Liver (tissue), 9 donors: Measurements from ENCODE around the gene C4orf46. TPM values are rescaled to one million over a fixed set of nuclear protein-coding genes. Genes with fewer than 3 reads are reported as not detected.

Experiments
- DNase-seq: peaks from one replicate; pipeline ENCODE4 v3.0.0-alpha.2; 2017; ENCODE audit warnings: low spot score
- H3K27ac ChIP-seq, 2 donors: one replicate each; pipeline ENCODE4 v1.7.0; 2013; ENCODE audit warnings: inconsistent platforms in 2 of 2, low read length in 2 of 2, control low read depth in 1 of 2, low read depth in 1 of 2, mild to moderate bottlenecking in 1 of 2
- H3K27me3 ChIP-seq, 4 donors: one replicate each; pipeline versions ENCODE4 v1.6.1 to v1.7.0; 2013; ENCODE audit warnings: low read length in 3 of 4, inconsistent platforms in 1 of 4, mild to moderate bottlenecking in 1 of 4, moderate library complexity in 1 of 4; ENCODE audit not compliant: control insufficient read depth in 4 of 4, insufficient read depth in 4 of 4
- H3K36me3 ChIP-seq, 4 donors: one replicate each; pipeline versions ENCODE4 v1.6.1 to v1.7.0; 2013; ENCODE audit warnings: low read length in 3 of 4, mild to moderate bottlenecking in 3 of 4, low read depth in 1 of 4, moderate library complexity in 1 of 4; ENCODE audit not compliant: control insufficient read depth in 4 of 4, insufficient read depth in 3 of 4
- H3K4me1 ChIP-seq, 4 donors: one replicate each; pipeline versions ENCODE4 v1.6.1 to v1.7.0; 2013; ENCODE audit warnings: low read length in 3 of 4, mild to moderate bottlenecking in 3 of 4, moderate library complexity in 1 of 4; ENCODE audit not compliant: control insufficient read depth in 4 of 4, insufficient read depth in 4 of 4
- H3K4me3 ChIP-seq, 3 donors: one replicate each; pipeline versions ENCODE4 v1.6.1 to v1.7.0; 2013; ENCODE audit warnings: low read length in 3 of 3, control low read depth in 1 of 3, low read depth in 1 of 3, mild to moderate bottlenecking in 1 of 3
- H3K9ac ChIP-seq, 2 donors: one replicate each; pipeline ENCODE4 v1.7.0; 2013; ENCODE audit warnings: low read length in 2 of 2, mild to moderate bottlenecking in 2 of 2, moderate library complexity in 2 of 2, control low read depth in 1 of 2, low read depth in 1 of 2
- H3K9me3 ChIP-seq, 4 donors: one replicate each; pipeline versions ENCODE4 v1.6.1 to v1.7.0; 2013; ENCODE audit warnings: low read length in 3 of 4; ENCODE audit not compliant: control insufficient read depth in 4 of 4
- CTCF ChIP-seq: fragments of 150-350 bp; IDR thresholded peaks from 2 replicates; pipeline ENCODE4 v1.5.1; 2017; ENCODE audit warnings: improper control_type of control experiment, low read depth, low read length; ENCODE audit not compliant: missing input control
- FOXA1 ChIP-seq: IDR thresholded peaks from 2 replicates; pipeline ENCODE4 v1.6.1; 2016; ENCODE audit warnings: antibody characterized with exemption
- FOXA2 ChIP-seq: IDR thresholded peaks from 2 replicates; pipeline ENCODE4 v1.6.1; 2016; ENCODE audit warnings: antibody characterized with exemption
- GABPA ChIP-seq, 2 donors: IDR thresholded peaks in 1 of 2; conservative IDR thresholded peaks in 1 of 2; 2 replicates each; pipeline ENCODE4 v1.6.1; 2016; ENCODE audit warnings: antibody characterized with exemption in 2 of 2, mild to moderate bottlenecking in 1 of 2, moderate library complexity in 1 of 2
- HNF4A ChIP-seq, 2 donors: conservative IDR thresholded peaks; 2 replicates each; pipeline ENCODE4 v1.6.1; 2016; ENCODE audit warnings: antibody characterized with exemption in 2 of 2, mild to moderate bottlenecking in 2 of 2
- JUND ChIP-seq, 2 donors: IDR thresholded peaks; 2 replicates each; pipeline ENCODE4 v1.6.1; 2016; ENCODE audit warnings: antibody characterized with exemption in 2 of 2
- RAD21 ChIP-seq, 2 donors: IDR thresholded peaks; 2 replicates each; pipeline ENCODE4 v1.6.1; 2016; ENCODE audit warnings: antibody characterized with exemption in 2 of 2, mild to moderate bottlenecking in 2 of 2
- SP1 ChIP-seq: IDR thresholded peaks from 2 replicates; pipeline ENCODE4 v1.6.1; 2018; ENCODE audit warnings: antibody characterized with exemption, mild to moderate bottlenecking
- TAF1 ChIP-seq: conservative IDR thresholded peaks from 2 replicates; pipeline ENCODE4 v1.6.1; 2016; ENCODE audit warnings: antibody characterized with exemption, mild to moderate bottlenecking
- YY1 ChIP-seq: IDR thresholded peaks from 2 replicates; pipeline ENCODE4 v1.6.1; 2016; ENCODE audit warnings: antibody characterized with exemption, mild to moderate bottlenecking
- WGBS: extraction: QIAGEN DNeasy Blood & Tissue Kit; methylation state at CpG from one replicate; pipeline ENCODE4 v1.1.7; 2013; 5-methylcytosine and 5-hydroxymethylcytosine counted together
- polyA plus RNA-seq, 2 donors: library from polyadenylated mRNA; stranded (reverse) in 1 of 2; unstranded in 1 of 2; fragments of 200-250 nt in 1 of 2; fragments of >200 nt in 1 of 2; fragmentation: Nextera tagmentation in 1 of 2; extraction: Ambion mirVana in 1 of 2; gene quantifications; one replicate each; pipeline versions ENCODE4 v1.2.1 to v1.2.3, GENCODE V29; 2013 to 2015
- total RNA-seq, 2 donors: library from RNA; depleted of rRNA; stranded (reverse); fragments of >200 nt; gene quantifications; one replicate each; pipeline ENCODE4 v1.2.3, GENCODE V29; 2014
- TF ChIP-seq, protein P1 (sequence below): IDR thresholded peaks from 2 replicates; pipeline ENCODE4 v1.6.1; 2016; ENCODE audit warnings: antibody characterized with exemption, mild to moderate bottlenecking
- TF ChIP-seq, protein P2 (sequence below): IDR thresholded peaks from 2 replicates; pipeline ENCODE4 v1.6.1; 2016; ENCODE audit warnings: antibody characterized with exemption
- donor health status: healthy.
- donor health status: healthy.
- donor health status: healthy.
- donor health status: healthy.
- donor health status: healthy.

The C4orf46 gene
- total and polyA plus RNA-seq, 4 donors = 0.40 to 6.7 (median 1.3) TPM

DNA sequence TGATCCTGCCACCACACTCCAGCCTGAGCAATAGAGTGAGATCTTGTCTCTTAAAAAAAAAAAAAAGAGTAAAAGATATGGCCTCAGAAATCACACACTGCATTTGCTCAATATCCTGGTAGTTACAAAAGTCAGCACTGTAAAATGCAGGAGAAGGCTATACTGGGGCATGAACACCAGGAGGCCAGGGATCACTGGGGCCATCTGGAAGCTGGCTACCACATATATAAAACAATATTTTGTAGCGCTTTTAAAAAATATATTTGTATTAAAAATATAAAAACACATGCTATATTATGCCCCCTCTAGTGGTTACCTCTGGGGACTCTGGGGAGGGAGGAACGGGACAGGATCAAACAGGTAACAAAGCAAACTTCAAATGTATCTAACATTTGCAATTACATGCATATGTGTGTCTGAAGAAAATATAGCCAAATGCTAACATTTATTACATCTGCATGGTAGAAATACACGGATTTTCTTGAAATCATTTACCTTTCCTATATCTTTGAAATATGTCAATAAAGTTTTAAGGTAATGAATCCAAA lies 4.0 kb downstream of the C4orf46 start:
- Histone ChIP-seq H3K9me3 (no peaks in the 10 kb centered on the region), H3K9ac (no peak overlapping the region), H3K27ac (no peak overlapping the region), H3K4me1 (peaks cover 0 to 11% (median 8%) of the 10 kb centered on the region in 4 donors), H3K27me3 (no peaks in the 10 kb centered on the region), H3K4me3 (no peak overlapping the region), H3K36me3 (no peaks in the 10 kb centered on the region)
- TF ChIP-seq RAD21 (IDR thresholded peaks at IDR 0.05) = peak; percentile 36 to 56
- no peak for TF ChIP-seq FOXA1
- TF ChIP-seq CTCF = peak; percentile 54
- no peak for DNase-seq
- 87% methylated on average over 3 of the region's 3 CpGs for WGBS

GRCh38 chr4:158666892-158667291 lies 4.8 kb downstream of the C4orf46 start:
- DNase-seq = no peak
- H3K4me3 ChIP-seq = no peak overlapping the region
- H3K4me1 ChIP-seq = peaks cover 0 to 11% (median 7%) of the 10 kb centered on the region in 4 donors
- H3K36me3 ChIP-seq = no peaks in the 10 kb centered on the region
- no peak overlapping the region for H3K27ac ChIP-seq
- H3K9me3 ChIP-seq = no peaks in the 10 kb centered on the region
- TF ChIP-seq GABPA (IDR thresholded peaks at IDR 0.05 in 1 of 2, conservative IDR thresholded peaks at IDR 0.05 in 1 of 2) (no peak), YY1 (no peak), TAF1 (no peak), SP1 (no peak), HNF4A (conservative IDR thresholded peaks at IDR 0.05) (no peak), FOXA1 (no peak), FOXA2 (no peak), JUND (IDR thresholded peaks at IDR 0.05) (no peak), CTCF (no peak), RAD21 (IDR thresholded peaks at IDR 0.05) (no peak)
- TF ChIP-seq, protein P1, sequence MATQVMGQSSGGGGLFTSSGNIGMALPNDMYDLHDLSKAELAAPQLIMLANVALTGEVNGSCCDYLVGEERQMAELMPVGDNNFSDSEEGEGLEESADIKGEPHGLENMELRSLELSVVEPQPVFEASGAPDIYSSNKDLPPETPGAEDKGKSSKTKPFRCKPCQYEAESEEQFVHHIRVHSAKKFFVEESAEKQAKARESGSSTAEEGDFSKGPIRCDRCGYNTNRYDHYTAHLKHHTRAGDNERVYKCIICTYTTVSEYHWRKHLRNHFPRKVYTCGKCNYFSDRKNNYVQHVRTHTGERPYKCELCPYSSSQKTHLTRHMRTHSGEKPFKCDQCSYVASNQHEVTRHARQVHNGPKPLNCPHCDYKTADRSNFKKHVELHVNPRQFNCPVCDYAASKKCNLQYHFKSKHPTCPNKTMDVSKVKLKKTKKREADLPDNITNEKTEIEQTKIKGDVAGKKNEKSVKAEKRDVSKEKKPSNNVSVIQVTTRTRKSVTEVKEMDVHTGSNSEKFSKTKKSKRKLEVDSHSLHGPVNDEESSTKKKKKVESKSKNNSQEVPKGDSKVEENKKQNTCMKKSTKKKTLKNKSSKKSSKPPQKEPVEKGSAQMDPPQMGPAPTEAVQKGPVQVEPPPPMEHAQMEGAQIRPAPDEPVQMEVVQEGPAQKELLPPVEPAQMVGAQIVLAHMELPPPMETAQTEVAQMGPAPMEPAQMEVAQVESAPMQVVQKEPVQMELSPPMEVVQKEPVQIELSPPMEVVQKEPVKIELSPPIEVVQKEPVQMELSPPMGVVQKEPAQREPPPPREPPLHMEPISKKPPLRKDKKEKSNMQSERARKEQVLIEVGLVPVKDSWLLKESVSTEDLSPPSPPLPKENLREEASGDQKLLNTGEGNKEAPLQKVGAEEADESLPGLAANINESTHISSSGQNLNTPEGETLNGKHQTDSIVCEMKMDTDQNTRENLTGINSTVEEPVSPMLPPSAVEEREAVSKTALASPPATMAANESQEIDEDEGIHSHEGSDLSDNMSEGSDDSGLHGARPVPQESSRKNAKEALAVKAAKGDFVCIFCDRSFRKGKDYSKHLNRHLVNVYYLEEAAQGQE = no peak
- TF ChIP-seq, protein P2, sequence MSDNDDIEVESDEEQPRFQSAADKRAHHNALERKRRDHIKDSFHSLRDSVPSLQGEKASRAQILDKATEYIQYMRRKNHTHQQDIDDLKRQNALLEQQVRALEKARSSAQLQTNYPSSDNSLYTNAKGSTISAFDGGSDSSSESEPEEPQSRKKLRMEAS = no peak
- H3K27me3 ChIP-seq = no peaks in the 10 kb centered on the region
- no peak overlapping the region for H3K9ac ChIP-seq
- WGBS = 97% methylated on average over 2 of the region's 2 CpGs
